GM18508 (cell line): ENCODE measurements around the gene LAMA2.

Experiments
- ATAC-seq: cut with Tn5 transposase; IDR thresholded peaks from one replicate; pipeline ENCODE4 v1.9.1; 2021; ENCODE audit warnings: moderate number of reproducible peaks; ENCODE audit not compliant: insufficient read depth, unreplicated experiment

Gene LAMA2

GRCh38 chr6:129534926-129535325, 652.0 kb downstream of the LAMA2 start:
- no peak for ATAC-seq

DNA sequence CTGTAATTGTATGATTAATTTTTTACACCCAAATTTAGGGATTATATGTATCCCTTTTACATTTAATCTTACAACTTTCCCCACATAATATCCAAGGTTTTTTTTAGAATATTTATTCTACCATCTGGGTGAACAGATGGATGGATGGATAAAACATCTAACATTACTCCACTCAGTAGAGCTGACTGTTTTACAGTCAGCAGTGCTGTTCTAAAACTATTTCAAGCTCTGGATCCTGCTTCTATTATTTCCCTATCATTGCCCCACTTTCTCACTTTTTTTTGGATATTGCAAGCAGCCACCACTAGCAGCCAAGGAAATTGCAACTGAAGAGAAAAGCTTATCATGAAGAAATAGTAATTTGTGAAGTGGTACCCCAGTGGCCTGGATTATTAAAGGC, 653.3 kb downstream of the LAMA2 start:
- ATAC-seq: no peak

- no peak for ATAC-seq
Observed at GRCh38 chr6:129539032-129539431, 656.1 kb downstream of the LAMA2 start.

GRCh38 chr6:129542705-129543104, 659.8 kb downstream of the LAMA2 start:
- no peak for ATAC-seq

DNA sequence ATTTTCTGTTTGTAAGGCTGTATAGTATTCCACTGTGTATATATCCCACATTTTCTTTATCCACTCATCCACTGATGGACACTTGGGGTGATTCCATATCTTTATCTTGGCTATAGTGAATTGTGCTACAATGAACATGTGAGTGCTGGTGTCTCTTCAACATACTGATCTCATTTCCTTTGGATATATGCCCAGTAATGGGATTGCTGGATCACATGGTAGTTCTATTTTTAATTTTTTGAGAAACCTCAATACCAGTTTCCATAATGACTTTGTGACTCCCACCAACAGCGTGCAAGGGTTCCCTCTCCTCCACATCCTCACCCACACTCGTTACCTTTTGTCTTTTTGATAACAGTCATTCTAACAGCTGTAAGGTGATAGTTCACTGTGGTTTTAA, 661.0 kb downstream of the LAMA2 start:
- no peak for ATAC-seq

- ATAC-seq: no peak
Observed at GRCh38 chr6:129544892-129545612, 662.1 kb downstream of the LAMA2 start.

GRCh38 chr6:129546702-129547101, 663.8 kb downstream of the LAMA2 start:
- no peak for ATAC-seq

- ATAC-seq: no peak
Observed at GRCh38 chr6:129551486-129551885, 668.5 kb downstream of the LAMA2 start.

GRCh38 chr6:129552413-129552812, 669.5 kb downstream of the LAMA2 start:
- ATAC-seq: no peak

- no peak for ATAC-seq
Observed at GRCh38 chr6:129555206-129555832, 672.4 kb downstream of the LAMA2 start.

DNA sequence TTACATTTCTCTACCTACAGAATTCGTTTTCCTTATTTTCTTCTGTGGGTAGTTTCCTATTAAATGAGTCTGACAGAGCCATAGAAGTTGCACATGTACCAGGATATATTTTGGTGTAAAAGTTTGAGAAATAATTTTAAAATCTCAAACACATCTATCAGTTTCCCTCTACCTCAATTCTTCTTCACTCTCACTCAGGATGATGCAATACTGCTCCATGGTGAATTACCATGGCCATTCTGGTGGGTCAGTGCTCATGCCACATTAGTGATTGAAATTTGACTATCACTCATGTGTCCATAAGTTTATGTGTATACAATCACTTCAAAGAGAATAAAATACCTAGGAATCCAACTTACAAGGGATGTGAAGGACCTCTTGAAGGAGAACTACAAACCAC, 675.3 kb downstream of the LAMA2 start:
- ATAC-seq: no peak

GRCh38 chr6:129565366-129565765, 682.4 kb downstream of the LAMA2 start:
- no peak for ATAC-seq

DNA sequence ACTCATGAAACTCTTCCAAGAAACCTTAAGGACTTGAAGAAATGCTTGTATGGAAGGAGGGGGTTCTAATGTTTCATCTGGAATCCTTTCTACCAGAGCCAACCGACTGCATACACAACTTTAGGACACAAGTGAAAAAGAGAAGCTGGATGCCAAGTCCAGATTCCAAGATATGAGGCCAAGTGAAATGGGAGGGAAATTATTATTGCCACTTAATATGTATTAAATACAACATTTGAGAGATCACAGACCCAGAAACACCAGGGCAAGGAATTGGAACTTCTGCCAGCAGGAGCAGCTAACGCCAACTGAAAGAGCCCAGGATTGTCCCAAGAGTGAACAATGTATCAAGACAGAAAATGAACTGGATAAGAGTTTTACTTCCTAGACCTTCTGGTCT, 682.9 kb downstream of the LAMA2 start:
- no peak for ATAC-seq
